OCI-LY1 (cell line): ENCODE measurements around the gene NUDT21.

Experiments
- H2AFZ ChIP-seq: fragments of 200-600 bp; sonication (generic), shearing (Covaris generic); 2 replicates; pipeline ENCODE4 v1.6.0; 2014; ENCODE audit warnings: antibody characterized with exemption, mild to moderate bottlenecking, low read length
- H3F3A ChIP-seq: fragments of 200-600 bp; sonication (generic), shearing (Covaris generic); 2 replicates; pipeline ENCODE4 v1.6.0; 2014; ENCODE audit warnings: mild to moderate bottlenecking, antibody characterized with exemption, low read length, moderate library complexity; ENCODE audit not compliant: insufficient read depth
- H3K27ac ChIP-seq: fragments of 200-600 bp; sonication (generic); 2 replicates; pipeline ENCODE4 v1.5.1; 2014; ENCODE audit warnings: low read length, mixed run types, mild to moderate bottlenecking, low read depth; ENCODE audit not compliant: poor library complexity, severe bottlenecking
- H3K27me3 ChIP-seq: fragments of 200-600 bp; sonication (generic); 2 replicates; pipeline ENCODE4 v1.6.0; 2014; ENCODE audit warnings: antibody characterized with exemption, mild to moderate bottlenecking, low read length, moderate library complexity; ENCODE audit not compliant: insufficient read depth
- H3K36me3 ChIP-seq: fragments of 200-600 bp; sonication (generic); 2 replicates; pipeline ENCODE4 v1.6.1; 2014; ENCODE audit warnings: mild to moderate bottlenecking, antibody characterized with exemption, low read length, moderate library complexity, mixed read lengths; ENCODE audit not compliant: insufficient read depth
- H3K4me1 ChIP-seq: fragments of 200-600 bp; sonication (generic); 2 replicates; pipeline ENCODE4 v1.5.1; 2014; ENCODE audit warnings: mild to moderate bottlenecking, low read length, moderate library complexity; ENCODE audit not compliant: insufficient read depth, severe bottlenecking
- H3K4me2 ChIP-seq: fragments of 200-600 bp; sonication (generic), shearing (Covaris generic); 2 replicates; pipeline ENCODE4 v1.6.1; 2014; ENCODE audit warnings: low read length
- H3K4me3 ChIP-seq: fragments of 200-600 bp; sonication (generic); 2 replicates; pipeline ENCODE4 v1.5.1; 2014; ENCODE audit warnings: low read length, low read depth, mild to moderate bottlenecking, mixed read lengths; ENCODE audit not compliant: poor library complexity, severe bottlenecking
- H3K79me2 ChIP-seq: fragments of 200-600 bp; shearing (Covaris generic); 2 replicates; pipeline ENCODE4 v1.6.1; 2016; ENCODE audit warnings: mixed run types, low read length, mixed read lengths; ENCODE audit not compliant: insufficient read depth
- H3K9ac ChIP-seq: fragments of 200-600 bp; sonication (generic), shearing (Covaris generic); 2 replicates; pipeline ENCODE4 v1.6.1; 2014; ENCODE audit warnings: mild to moderate bottlenecking, low read length, mixed read lengths
- H3K9me2 ChIP-seq: fragments of 200-600 bp; sonication (generic), shearing (Covaris generic); 2 replicates; pipeline ENCODE4 v1.6.1; 2014; ENCODE audit warnings: low read depth, mild to moderate bottlenecking, low read length, mixed read lengths
- H3K9me3 ChIP-seq: fragments of 200-600 bp; shearing (Covaris generic); 2 replicates; pipeline ENCODE4 v1.6.1; 2014; ENCODE audit warnings: low read length, mixed read lengths
- H4K20me1 ChIP-seq: fragments of 200-600 bp; sonication (generic), shearing (Covaris generic); 2 replicates; pipeline ENCODE4 v1.6.0; 2016; ENCODE audit warnings: mild to moderate bottlenecking, low read length; ENCODE audit not compliant: insufficient read depth
- EZH2 ChIP-seq: fragments of 200-600 bp; sonication (generic), shearing (Covaris generic); IDR thresholded peaks from 2 replicates; pipeline ENCODE4 v1.8.0; 2017; ENCODE audit warnings: borderline replicate concordance, mixed run types, mild to moderate bottlenecking, antibody characterized with exemption, low read length, moderate library complexity, mixed read lengths
- TF ChIP-seq, protein P1 (sequence below): fragments of 200-600 bp; sonication (generic), shearing (Covaris generic); IDR thresholded peaks from 2 replicates; pipeline ENCODE4 v1.5.1; 2017; ENCODE audit warnings: mild to moderate bottlenecking, antibody characterized with exemption, low read length, moderate library complexity, mixed read lengths

Gene NUDT21

DNA sequence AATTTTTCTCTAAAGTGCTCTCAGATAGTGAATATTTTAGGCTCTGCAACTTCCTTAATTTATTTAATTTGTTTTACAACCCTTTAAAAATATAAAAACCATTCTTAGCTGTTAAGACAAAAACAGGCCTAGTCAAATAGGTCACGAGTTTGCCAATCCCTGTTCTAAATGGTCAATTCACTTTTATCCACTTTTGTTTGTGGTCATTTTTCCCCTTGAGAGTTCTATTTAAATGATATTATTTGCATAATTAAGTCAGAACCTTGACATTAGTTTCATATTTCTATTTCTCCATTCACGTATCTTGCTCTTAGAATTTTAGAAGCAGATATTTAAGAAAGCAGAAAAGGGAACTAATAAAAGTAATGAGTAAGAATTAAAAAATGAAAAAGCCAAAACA is 29.8 kb downstream of the NUDT21 start:
- H3K9me2 ChIP-seq, result no peaks in the 10 kb centered on the region
- no peaks in the 10 kb centered on the region for H3F3A ChIP-seq
- peak overlapping the region; percentile 85 for H3K4me2 ChIP-seq
- H3K79me2 ChIP-seq, result peaks cover 80% of the 10 kb centered on the region
- H3K4me1 ChIP-seq, result peaks cover 53% of the 10 kb centered on the region
- no peaks in the 10 kb centered on the region for H3K9me3 ChIP-seq
- H3K27me3 ChIP-seq, result no peaks in the 10 kb centered on the region
- peak overlapping the region; percentile 91 for H3K4me3 ChIP-seq
- H4K20me1 ChIP-seq, result no peaks in the 10 kb centered on the region
- H2AFZ ChIP-seq, result no peak overlapping the region
- no peaks in the 10 kb centered on the region for H3K36me3 ChIP-seq
- TF ChIP-seq EZH2, result no peak
- TF ChIP-seq, protein P1, sequence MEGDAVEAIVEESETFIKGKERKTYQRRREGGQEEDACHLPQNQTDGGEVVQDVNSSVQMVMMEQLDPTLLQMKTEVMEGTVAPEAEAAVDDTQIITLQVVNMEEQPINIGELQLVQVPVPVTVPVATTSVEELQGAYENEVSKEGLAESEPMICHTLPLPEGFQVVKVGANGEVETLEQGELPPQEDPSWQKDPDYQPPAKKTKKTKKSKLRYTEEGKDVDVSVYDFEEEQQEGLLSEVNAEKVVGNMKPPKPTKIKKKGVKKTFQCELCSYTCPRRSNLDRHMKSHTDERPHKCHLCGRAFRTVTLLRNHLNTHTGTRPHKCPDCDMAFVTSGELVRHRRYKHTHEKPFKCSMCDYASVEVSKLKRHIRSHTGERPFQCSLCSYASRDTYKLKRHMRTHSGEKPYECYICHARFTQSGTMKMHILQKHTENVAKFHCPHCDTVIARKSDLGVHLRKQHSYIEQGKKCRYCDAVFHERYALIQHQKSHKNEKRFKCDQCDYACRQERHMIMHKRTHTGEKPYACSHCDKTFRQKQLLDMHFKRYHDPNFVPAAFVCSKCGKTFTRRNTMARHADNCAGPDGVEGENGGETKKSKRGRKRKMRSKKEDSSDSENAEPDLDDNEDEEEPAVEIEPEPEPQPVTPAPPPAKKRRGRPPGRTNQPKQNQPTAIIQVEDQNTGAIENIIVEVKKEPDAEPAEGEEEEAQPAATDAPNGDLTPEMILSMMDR, result no peak
- H3K9ac ChIP-seq, result peak overlapping the region; percentile 86; the same call in 1 of the 2 replicates
- H3K27ac ChIP-seq, result peak overlapping the region; percentile 90

DNA sequence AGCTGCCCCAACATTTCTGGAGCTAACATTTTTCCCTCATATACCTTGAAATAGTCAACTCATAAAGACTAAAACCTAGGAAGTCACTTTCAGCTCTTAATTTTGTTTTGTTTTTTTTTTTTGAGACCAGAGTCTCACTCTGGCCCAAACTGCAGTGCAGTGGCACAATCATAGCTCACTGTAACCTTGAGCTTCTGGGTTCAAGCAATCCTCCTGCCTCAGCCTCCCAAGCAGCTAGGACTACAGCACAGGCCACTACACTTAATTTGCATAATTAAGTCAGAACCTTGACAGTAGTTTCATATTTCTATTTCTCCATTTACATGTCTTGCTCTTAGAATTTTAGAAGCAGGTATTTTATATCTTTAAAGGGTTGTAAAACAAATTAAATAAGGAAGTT is 30.5 kb downstream of the NUDT21 start:
- peaks cover 87% of the 10 kb centered on the region for H3K79me2 ChIP-seq
- H3K27me3 ChIP-seq, result no peaks in the 10 kb centered on the region
- no peaks in the 10 kb centered on the region for H3K36me3 ChIP-seq
- H3K4me3 ChIP-seq, result no peak overlapping the region
- H3F3A ChIP-seq, result no peaks in the 10 kb centered on the region
- no peaks in the 10 kb centered on the region for H3K9me3 ChIP-seq
- no peaks in the 10 kb centered on the region for H4K20me1 ChIP-seq
- peak overlapping the region; percentile 90 for H3K27ac ChIP-seq
- TF ChIP-seq, protein P1, result no peak
- no peak for TF ChIP-seq EZH2
- H3K9me2 ChIP-seq, result no peaks in the 10 kb centered on the region
- H3K9ac ChIP-seq, result no peak overlapping the region; the same call in 1 of the 2 replicates
- no peak overlapping the region for H3K4me2 ChIP-seq
- peaks cover 55% of the 10 kb centered on the region for H3K4me1 ChIP-seq
- no peak overlapping the region for H2AFZ ChIP-seq

DNA sequence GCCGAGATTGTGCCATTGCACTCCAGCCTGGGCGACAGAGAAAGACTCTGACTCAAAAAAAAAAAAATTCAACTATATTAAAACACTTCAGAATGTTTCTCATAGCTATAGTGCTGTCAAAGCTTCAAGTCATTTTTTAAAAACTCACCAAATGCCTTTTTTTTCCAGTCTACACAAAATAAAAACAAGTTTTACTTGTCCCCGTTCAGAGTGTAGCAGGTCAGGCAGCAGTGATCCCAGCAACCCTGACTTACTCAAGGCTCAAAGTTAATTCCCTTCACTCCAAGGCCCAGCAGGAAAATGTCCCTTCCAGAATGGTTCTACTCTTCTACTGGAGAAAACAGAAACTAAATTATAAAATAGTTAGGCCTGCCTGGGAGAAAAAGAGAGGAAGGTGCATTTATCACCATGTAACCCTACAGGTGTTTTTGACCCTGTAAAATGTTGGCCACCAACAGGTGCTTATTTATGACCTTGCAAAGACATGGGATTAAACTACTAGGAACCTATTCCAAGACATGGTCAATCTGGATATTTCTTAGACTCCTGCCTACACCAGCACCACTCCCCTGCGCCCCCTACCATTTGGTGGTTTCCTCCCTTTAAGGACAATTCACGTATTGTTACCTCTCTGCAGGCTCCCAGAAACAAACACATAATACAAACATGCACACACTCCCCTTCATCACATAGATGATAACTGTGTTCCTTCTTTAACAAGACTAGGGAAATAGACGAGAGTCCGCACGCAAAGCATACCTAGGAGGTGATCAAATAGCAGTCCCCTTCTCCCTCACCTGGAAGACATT is 31.2 kb downstream of the NUDT21 start:
- Histone ChIP-seq H3K4me3 (no peak overlapping the region), H3K36me3 (no peaks in the 10 kb centered on the region), H3K4me1 (peaks cover 59% of the 10 kb centered on the region), H2AFZ (no peak overlapping the region), H3K9me2 (no peaks in the 10 kb centered on the region), H3K9ac (no peak overlapping the region; the same call in 1 of the 2 replicates), H3K9me3 (no peaks in the 10 kb centered on the region), H3K27me3 (no peaks in the 10 kb centered on the region), H3K79me2 (peaks cover 93% of the 10 kb centered on the region), H3K27ac (peak overlapping the region; percentile 90), H3F3A (no peaks in the 10 kb centered on the region), H3K4me2 (no peak overlapping the region), H4K20me1 (no peaks in the 10 kb centered on the region)
- no peak for TF ChIP-seq EZH2
- TF ChIP-seq, protein P1, result peak; percentile 21; the same call in 1 of the 2 replicates
